Kidney epithelial cell (primary cell): Measurements from ENCODE around the gene CELF2. TPM values are rescaled to one million over a fixed set of nuclear protein-coding genes. Genes with fewer than 3 reads are reported as not detected.

Experiments
- DNase-seq: peaks from one replicate; pipeline ENCODE4 v3.0.0-alpha.2; 2010; ENCODE audit warnings: low read depth
- H3K27me3 ChIP-seq: 2 replicates; pipeline ENCODE4 v1.6.0; 2011; ENCODE audit warnings: low read length; ENCODE audit not compliant: control insufficient read depth, insufficient read depth
- H3K36me3 ChIP-seq: 2 replicates; pipeline ENCODE4 v1.5.1; 2011; ENCODE audit warnings: low read length; ENCODE audit not compliant: control insufficient read depth, insufficient read depth
- H3K4me3 ChIP-seq: 2 replicates; pipeline ENCODE4 v1.5.1; 2011; ENCODE audit warnings: low read depth, mild to moderate bottlenecking, control low read depth, low read length
- total RNA-seq: library from RNA; depleted of rRNA; stranded (reverse); fragments of >200 nt; gene quantifications from 2 replicates; pipeline ENCODE4 v1.2.3, GENCODE V29; 2015
- TF ChIP-seq, protein P1 (sequence below): IDR thresholded peaks from 2 replicates; pipeline ENCODE4 v1.5.1; 2011; ENCODE audit warnings: mild to moderate bottlenecking, moderate library complexity, low read length, control low read depth, inconsistent platforms; ENCODE audit not compliant: insufficient read depth, poor library complexity, severe bottlenecking

Gene CELF2
- total RNA-seq, 1 donor from 2014 or later, result 15.2 TPM

DNA sequence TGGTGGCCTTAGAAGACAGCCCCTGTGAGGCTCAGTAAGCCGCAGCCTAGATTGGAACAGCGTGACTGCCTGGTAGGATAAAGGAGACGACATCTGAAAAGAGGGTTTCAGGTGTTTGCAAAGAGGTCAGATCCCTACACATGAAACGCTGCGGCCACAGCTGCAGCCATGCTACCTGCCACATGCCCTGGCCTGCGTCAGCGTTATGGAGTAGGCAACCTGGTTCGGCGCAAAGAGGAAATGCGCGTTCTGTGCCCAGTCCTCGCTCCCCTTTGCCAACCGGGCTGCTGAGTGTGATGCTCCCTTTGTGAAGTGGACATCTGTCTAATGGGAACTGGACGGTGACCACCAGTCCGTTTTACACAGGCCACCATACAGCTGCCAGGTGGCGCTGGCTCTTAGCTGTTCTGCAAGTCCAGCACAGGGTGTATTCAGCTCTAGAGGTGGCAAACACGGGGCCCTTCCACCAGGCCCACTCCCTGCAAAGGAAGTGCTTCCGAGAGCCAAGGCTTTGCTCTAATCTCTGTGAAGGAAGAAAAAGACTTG lies 160.3 kb downstream of the CELF2 start:
- Histone ChIP-seq H3K4me3 (no peak overlapping the region), H3K27me3 (no peaks in the 10 kb centered on the region), H3K36me3 (no peaks in the 10 kb centered on the region)
- DNase-seq, result no peak
- TF ChIP-seq, protein P1, sequence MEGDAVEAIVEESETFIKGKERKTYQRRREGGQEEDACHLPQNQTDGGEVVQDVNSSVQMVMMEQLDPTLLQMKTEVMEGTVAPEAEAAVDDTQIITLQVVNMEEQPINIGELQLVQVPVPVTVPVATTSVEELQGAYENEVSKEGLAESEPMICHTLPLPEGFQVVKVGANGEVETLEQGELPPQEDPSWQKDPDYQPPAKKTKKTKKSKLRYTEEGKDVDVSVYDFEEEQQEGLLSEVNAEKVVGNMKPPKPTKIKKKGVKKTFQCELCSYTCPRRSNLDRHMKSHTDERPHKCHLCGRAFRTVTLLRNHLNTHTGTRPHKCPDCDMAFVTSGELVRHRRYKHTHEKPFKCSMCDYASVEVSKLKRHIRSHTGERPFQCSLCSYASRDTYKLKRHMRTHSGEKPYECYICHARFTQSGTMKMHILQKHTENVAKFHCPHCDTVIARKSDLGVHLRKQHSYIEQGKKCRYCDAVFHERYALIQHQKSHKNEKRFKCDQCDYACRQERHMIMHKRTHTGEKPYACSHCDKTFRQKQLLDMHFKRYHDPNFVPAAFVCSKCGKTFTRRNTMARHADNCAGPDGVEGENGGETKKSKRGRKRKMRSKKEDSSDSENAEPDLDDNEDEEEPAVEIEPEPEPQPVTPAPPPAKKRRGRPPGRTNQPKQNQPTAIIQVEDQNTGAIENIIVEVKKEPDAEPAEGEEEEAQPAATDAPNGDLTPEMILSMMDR, result no peak

DNA sequence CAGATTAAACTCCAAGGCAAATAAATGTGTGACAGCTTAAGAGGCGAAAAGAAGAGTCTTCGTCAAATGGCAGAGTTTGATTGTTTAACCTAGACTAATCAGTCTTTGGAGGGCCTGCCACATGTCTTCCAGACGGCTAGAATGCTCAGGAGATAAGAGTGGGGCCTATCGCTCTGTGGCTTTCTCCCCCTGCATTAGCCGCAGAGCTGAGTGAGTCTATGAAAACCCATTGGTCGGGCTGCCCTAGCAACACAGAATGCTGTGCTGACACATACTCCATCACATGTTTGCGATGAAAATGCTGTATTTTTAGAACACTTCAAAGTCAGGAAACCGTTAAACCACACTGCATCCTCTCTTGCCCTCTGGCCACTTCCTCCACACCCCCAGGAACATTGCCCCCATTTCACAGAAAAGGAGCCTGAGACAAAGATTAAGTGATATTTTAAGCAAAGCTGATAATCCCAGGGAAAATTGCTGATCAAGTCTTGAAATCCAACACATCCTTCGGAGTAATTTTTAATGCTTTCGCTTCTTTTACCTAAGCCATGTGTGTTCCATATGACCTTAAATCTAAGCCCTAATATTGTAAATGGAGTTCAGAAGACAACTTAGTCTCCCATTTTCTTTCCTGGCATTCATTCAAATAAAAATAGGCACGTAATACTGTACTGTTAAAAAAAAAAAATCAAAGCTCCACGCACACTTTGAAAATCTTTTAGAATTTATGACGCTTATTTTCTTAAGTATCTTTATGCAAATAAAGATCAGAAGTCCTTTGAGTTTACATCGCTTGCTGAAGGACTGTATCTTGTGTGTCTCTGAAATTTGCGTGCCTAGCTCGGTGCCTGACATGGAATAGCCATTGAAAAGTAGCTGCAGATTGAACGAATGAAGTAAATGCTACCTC lies 161.2 kb downstream of the CELF2 start:
- DNase-seq, result no peak
- TF ChIP-seq, protein P1, result no peak
- Histone ChIP-seq H3K36me3 (no peaks in the 10 kb centered on the region), H3K4me3 (no peak overlapping the region), H3K27me3 (no peaks in the 10 kb centered on the region)

DNA sequence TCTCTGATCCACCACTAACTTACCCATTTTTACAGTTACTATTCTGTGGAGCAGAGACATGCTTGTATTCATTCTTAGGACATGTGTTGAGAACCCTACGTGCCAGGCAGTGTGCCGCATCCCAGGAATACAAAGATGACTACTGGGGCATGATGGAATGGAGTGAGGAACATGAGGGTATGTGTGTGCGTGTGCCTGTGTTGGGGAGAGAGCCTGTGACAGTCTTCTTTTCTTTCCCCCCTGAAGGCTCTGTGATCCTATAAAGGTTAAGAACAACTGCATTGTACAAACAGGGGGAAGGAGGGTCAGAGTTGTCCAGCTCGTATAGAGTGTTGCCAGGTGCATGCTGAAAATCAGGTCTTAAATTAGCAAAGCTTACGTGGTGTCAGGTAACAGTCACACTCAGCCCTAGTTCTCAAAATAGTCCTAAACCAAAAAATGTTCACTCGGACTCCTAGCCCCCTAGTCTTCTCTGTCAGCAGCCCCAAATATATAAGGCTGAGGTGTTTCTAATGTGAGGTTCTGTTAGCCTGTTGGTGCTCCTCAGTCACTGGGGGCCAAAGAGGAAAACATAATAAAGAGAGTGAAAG lies 161.9 kb downstream of the CELF2 start:
- Histone ChIP-seq H3K27me3 (no peaks in the 10 kb centered on the region), H3K4me3 (no peak overlapping the region), H3K36me3 (no peaks in the 10 kb centered on the region)
- TF ChIP-seq, protein P1, result no peak
- DNase-seq, result no peak

DNA sequence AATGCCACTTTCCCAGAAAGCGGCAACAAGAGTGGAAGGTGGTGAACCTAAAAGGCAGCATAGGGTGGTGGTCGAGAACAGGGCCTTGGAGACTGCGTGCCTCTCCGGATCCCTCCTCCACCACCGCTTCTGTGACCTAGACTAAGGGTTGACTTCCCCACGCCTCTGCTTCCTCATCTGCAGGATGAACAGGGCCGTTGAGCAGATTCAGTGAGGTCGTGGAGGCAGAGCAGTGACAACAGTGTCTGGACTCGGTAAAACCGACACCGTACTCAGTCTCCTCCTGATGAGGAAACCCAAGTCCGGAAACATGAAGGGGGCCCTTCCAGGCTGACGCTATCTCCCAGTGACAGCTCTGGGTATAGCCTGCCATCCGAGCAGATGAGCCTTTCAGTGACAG lies 162.6 kb downstream of the CELF2 start:
- Histone ChIP-seq H3K27me3 (no peaks in the 10 kb centered on the region), H3K4me3 (no peak overlapping the region), H3K36me3 (no peaks in the 10 kb centered on the region)
- DNase-seq, result no peak
- TF ChIP-seq, protein P1, result no peak

DNA sequence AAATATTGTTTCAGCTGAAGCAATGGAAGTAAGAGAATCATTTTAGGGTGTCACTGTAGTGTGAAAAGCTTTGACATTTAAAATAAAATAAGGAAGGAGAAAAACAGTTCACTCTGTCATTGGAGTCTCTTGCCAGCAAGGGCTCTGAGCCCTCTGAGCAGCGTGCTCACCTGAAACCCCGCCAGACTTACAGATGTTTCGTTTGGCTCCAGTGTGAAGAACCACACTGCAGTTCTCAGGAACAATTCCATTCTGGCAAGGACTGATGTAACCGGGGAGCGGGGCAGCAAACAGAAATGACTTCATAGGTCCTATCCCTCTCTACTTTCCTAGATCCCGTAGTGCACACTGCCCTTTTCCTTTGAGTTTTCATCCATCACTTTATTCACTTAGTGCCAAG lies 164.3 kb downstream of the CELF2 start:
- H3K4me3 ChIP-seq, result no peak overlapping the region
- DNase-seq, result no peak

More for the DNA sequence above, 164.3 kb downstream of the CELF2 start:
- TF ChIP-seq, protein P1, result no peak
- no peaks in the 10 kb centered on the region for H3K36me3 ChIP-seq
- no peaks in the 10 kb centered on the region for H3K27me3 ChIP-seq
